Activated B cell treated with CpG ODN at 0.5 μM for 24 hours (primary cell): ENCODE results near the gene SSH2. TPM values are rescaled to one million over a fixed set of nuclear protein-coding genes. Genes with fewer than 3 reads are reported as not detected.
A peak's percentile ranks its signal among the peaks of the same experiment; 100 is the strongest.

Experiments used
- ATAC-seq: fragments of 200-7000 bp; cut with Tn5 transposase; one replicate; pipeline ENCODE4 v1.10.0; 2021; ENCODE audit warnings: low read depth, mild to moderate bottlenecking, moderate library complexity
- CTCF ChIA-PET: fragments of 350-600 bp; sonication (Branson Sonifier 250); formaldehyde crosslinking; loops from one replicate; lab custom pipeline; 2021; ENCODE audit warnings: antibody characterized with exemption; lab: Charles Lee
- POLR2A ChIA-PET: fragments of 350-600 bp; sonication (Branson Sonifier 250); formaldehyde crosslinking; loops from one replicate; lab custom pipeline; 2021; ENCODE audit warnings: antibody characterized with exemption; lab: Charles Lee
- DNase-seq: peaks from one replicate; pipeline ENCODE4 v3.0.0; 2022
- H3K27ac Mint-ChIP-seq: one replicate; pipeline ENCODE4 v1.8.0; 2020; ENCODE audit warnings: mixed read lengths
- H3K27me3 Mint-ChIP-seq: one replicate; pipeline ENCODE4 v1.8.0; 2021; ENCODE audit warnings: mixed read lengths
- H3K36me3 Mint-ChIP-seq: one replicate; pipeline ENCODE4 v1.8.0; 2021; ENCODE audit warnings: low read depth, mixed read lengths
- H3K4me1 Mint-ChIP-seq: one replicate; pipeline ENCODE4 v1.8.0; 2021; ENCODE audit warnings: mixed read lengths
- H3K4me3 Mint-ChIP-seq: one replicate; pipeline ENCODE4 v1.8.0; 2020; ENCODE audit warnings: mild to moderate bottlenecking, mixed read lengths
- H3K9me3 Mint-ChIP-seq: one replicate; pipeline ENCODE4 v1.8.0; 2020; ENCODE audit warnings: mixed read lengths
- CTCF ChIP-seq: fragments of 200-600 bp; IDR thresholded peaks from one replicate; pipeline ENCODE4 v1.8.0; 2022; ENCODE audit warnings: antibody characterized with exemption, mild to moderate bottlenecking
- intact Hi-C: fragments of 100-400 bp; cut with micrococcal nuclease; formaldehyde crosslinking; loops from one replicate; pipeline ENCODE4 v1.15.1; 2024
- total RNA-seq: library from RNA; stranded (reverse); gene quantifications from 2 replicates; pipeline ENCODE4 v1.2.3, GENCODE V29; 2022

SSH2 gene
- total RNA-seq, 1 donor from 2014 or later = 95.7 TPM

- H3K9me3 Mint-ChIP-seq = no peaks in the 10 kb centered on the region
- H3K4me3 Mint-ChIP-seq = no peak overlapping the region
- H3K4me1 Mint-ChIP-seq = peaks cover 18% of the 10 kb centered on the region
- no peaks in the 10 kb centered on the region for H3K27me3 Mint-ChIP-seq
- peak overlapping the region; percentile 70 for H3K27ac Mint-ChIP-seq
- ATAC-seq (peak; percentile 66), DNase-seq (no peak)
- no peak for TF ChIP-seq CTCF
- ChIA-PET POLR2A (interaction anchor here (0.8 to 1.5 kb wide), 5 partner anchors 16 to 114 kb away, joined by 3 to 9 read pairs (median 4); no protein-coding TSS in a partner anchor), CTCF (interaction anchor here (0.6 to 2.8 kb wide), 9 partner anchors 17 to 266 kb away, joined by 3 to 16 read pairs (median 3); no protein-coding TSS in a partner anchor)
- peaks cover 76% of the 10 kb centered on the region for H3K36me3 Mint-ChIP-seq
- intact Hi-C loops = loop anchor here (1.0 kb wide), 1 partner anchor 114 kb away; no protein-coding TSS in a partner anchor
Observed at GRCh38 chr17:29664743-29665480, 265.1 kb downstream of the SSH2 start.

- no peak for ATAC-seq
- Mint-ChIP-seq H3K27me3 (no peaks in the 10 kb centered on the region), H3K27ac (no peak overlapping the region), H3K36me3 (peaks cover 73% of the 10 kb centered on the region), H3K4me3 (no peak overlapping the region), H3K4me1 (peaks cover 18% of the 10 kb centered on the region), H3K9me3 (no peaks in the 10 kb centered on the region)
- POLR2A ChIA-PET = interaction anchor here (0.6 to 1.2 kb wide), 3 partner anchors 21 to 107 kb away, joined by 3 to 5 read pairs (median 3); no protein-coding TSS in a partner anchor
- no peak for DNase-seq
- intact Hi-C loops = no loop called here
- TF ChIP-seq CTCF = no peak
- CTCF ChIA-PET = interaction anchor here (1.1 kb wide), 1 partner anchor 116 kb away, joined by 5 read pairs; no protein-coding TSS in a partner anchor
Observed at GRCh38 chr17:29663155-29663554, 266.9 kb downstream of the SSH2 start.

GRCh38 chr17:29661213-29661612 lies 268.8 kb downstream of the SSH2 start:
- Mint-ChIP-seq H3K9me3 (no peaks in the 10 kb centered on the region), H3K36me3 (peaks cover 64% of the 10 kb centered on the region), H3K4me1 (peaks cover 18% of the 10 kb centered on the region), H3K27me3 (no peaks in the 10 kb centered on the region), H3K4me3 (no peak overlapping the region), H3K27ac (no peak overlapping the region)
- ATAC-seq (no peak), DNase-seq (no peak)
- TF ChIP-seq CTCF = no peak
- ChIA-PET CTCF (no interaction called here), POLR2A (no interaction called here)
- intact Hi-C loops = no loop called here

GRCh38 chr17:29659155-29659554 lies 270.9 kb downstream of the SSH2 start:
- DNase-seq (no peak), ATAC-seq (no peak)
- Mint-ChIP-seq H3K27me3 (no peaks in the 10 kb centered on the region), H3K9me3 (no peaks in the 10 kb centered on the region), H3K36me3 (peaks cover 67% of the 10 kb centered on the region), H3K4me3 (no peak overlapping the region), H3K4me1 (peaks cover 2% of the 10 kb centered on the region), H3K27ac (no peak overlapping the region)
- TF ChIP-seq CTCF = no peak
- CTCF ChIA-PET = interaction anchor here (1.5 kb wide), 1 partner anchor 20 kb away, joined by 3 read pairs; no protein-coding TSS in a partner anchor
- POLR2A ChIA-PET = interaction anchor here (0.6 to 1.2 kb wide), 2 partner anchors 49 to 102 kb away, joined by 3 to 4 read pairs; no protein-coding TSS in a partner anchor
- intact Hi-C loops = no loop called here

GRCh38 chr17:29655323-29655722 lies 274.7 kb downstream of the SSH2 start:
- H3K27me3 Mint-ChIP-seq = no peaks in the 10 kb centered on the region
- peaks cover 64% of the 10 kb centered on the region for H3K36me3 Mint-ChIP-seq
- no peaks in the 10 kb centered on the region for H3K9me3 Mint-ChIP-seq
- TF ChIP-seq CTCF = no peak
- peak overlapping the region; percentile 30 for H3K27ac Mint-ChIP-seq
- H3K4me3 Mint-ChIP-seq = no peak overlapping the region
- POLR2A ChIA-PET = no interaction called here
- DNase-seq (no peak), ATAC-seq (no peak)
- intact Hi-C loops = no loop called here
- CTCF ChIA-PET = interaction anchor here (1.3 kb wide), 2 partner anchors 16 to 42 kb away, joined by 3 to 6 read pairs; no protein-coding TSS in a partner anchor
- H3K4me1 Mint-ChIP-seq = peaks cover 3% of the 10 kb centered on the region
